Activated T-cell treated with anti-CD3 and anti-CD28 coated beads for 24 hours (primary cell): ENCODE results near the gene MIPEP.
"Not testable (repeated sequence)": the region's sequence is repeated elsewhere in the genome, so short reads cannot be mapped to it uniquely, and the experiment has no call there.

ENCODE experiments used
- DNase-seq: peaks from one replicate; pipeline ENCODE4 v3.0.0-alpha.2; 2020; ENCODE audit warnings: low read depth

Gene MIPEP

DNA sequence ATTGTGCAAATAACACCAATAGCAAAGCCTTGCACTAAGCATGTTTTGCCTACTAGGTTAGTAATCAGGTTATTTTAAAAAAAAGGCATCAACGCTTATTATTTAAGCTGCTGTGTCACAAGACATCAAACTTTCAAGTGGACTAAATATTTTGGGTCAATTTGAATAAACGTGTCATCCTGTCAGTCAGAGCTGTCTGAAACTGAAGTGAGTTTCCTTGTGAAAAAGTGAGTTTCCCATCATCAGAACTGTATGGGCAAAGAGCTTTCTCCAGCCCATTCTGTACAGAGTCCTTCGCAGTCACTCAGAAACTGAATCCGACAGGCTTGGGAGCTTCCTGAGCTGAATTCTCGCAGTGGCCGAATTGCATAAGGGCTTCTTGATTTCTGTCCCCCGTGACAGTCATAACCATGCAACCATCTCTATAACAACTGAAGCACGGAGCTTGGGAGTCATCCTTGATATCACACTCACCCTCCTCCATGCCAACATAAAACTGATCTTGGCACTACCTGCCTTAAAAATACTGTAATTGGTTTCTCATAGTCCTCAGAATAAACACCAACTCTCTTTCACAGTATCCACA lies 139.8 kb downstream of the MIPEP start:
- no peak for DNase-seq

DNA sequence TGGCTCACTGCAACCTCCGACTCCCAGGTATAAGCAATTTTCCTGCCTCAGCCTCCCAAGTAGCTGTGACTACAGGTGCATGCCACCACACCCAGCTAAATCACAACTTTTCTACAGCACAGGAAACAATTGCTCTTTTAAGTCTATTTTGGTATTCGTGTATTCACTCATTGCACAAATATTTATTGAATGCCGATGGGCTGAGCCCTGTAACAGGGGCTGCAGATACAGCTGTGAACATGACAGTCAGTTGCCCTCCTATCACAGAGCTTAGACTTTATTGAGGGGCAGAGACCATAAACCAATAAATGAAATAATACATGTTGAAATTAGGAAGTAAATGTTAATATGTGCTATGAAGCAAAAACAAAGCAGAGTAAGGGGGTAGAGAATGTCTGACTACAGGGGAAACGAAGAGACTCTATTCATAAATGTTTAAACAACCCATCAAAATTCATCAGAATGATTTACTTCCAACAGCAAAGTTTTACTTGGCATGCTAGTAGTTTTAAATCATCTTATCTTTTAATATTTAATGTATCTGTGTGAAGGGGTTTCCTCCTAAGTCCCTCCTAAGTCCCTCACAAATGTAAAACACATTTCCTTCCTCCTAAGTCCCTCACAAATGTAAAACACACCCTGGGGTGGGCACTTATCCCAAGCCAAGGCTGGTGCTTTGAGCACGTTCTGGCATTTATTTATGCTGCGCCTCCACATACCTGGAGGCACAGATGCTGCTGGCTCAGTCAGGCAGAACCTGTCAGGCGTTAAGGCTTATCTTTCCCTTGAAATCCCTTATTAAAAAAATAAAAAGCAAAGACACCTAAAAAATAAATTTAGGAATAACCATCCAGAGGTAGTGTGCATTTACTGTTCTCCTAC lies 140.8 kb downstream of the MIPEP start:
- DNase-seq, result no peak

DNA sequence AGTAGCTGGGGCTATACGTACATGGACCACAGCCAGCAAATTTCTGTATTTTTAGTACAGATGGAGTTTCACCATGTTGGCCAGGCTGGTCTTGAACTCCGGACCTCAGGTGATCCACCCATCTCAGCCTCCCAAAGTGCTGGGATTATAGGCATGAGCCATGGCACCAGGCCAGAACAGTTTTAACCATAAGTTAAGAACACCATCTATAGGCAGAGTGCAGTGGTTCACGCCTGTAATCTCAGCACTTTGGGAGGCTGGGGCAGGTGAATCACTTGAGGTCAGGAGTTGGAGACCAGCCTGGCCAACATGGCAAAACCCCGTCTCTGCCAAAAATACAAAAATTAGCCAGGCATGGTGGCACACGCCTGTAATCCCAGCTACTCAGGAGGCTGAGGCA lies 143.1 kb downstream of the MIPEP start:
- not testable (repeated sequence) for DNase-seq

DNA sequence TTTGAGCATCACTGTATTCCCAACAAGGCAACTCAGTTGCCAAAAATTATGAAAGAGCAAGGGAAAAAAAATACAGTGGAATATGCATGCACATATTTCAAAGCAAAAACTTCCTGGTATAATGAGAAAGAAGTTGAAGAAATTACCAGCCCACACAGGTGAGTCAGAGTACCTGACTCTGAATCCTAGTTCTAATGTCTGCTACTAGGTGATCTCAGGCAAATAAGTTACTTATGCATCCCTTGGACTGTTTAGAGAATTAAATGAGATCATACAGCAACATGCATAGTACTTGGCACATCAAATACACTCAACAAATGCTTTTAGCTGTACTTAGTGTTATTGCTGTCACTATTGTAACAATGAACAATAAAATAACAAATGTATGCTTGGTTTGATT lies 144.9 kb downstream of the MIPEP start:
- DNase-seq, result no peak

DNA sequence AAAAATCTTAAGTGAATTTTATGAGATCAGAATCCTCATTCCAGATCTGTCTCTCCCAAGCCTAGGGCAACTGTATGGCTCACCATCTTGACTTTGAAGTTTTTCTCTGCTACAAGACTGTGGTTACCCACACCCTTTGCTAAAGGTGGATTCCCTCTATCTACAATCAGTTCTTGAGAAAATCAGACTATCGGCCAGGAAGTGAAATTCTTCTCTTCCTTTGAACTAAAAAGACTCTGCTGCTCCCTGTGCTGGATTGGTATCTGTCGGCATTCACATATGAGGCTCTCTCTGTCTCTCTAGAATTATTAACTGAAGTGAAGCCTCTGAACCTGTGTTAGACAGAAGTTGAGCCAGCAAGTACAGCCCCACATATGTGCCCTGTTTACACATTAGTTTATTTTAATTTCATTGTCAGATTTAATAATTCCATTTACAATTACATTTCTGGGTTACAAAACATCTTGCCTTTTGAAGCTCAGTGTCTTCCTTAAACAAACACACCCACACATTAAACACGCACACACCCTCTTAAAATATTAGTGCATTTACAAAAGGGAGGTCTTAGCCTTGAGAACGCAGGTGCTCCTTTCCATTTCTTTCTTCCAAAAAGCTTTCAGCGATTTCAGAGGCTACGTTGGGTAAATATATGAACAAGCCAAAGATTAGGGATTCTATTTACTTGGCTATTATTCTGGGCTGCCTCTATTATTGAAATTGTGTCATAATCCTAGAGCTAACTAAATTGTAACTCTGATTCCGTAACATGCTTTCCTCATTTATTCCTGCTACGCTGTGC lies 145.7 kb downstream of the MIPEP start:
- no peak for DNase-seq

DNA sequence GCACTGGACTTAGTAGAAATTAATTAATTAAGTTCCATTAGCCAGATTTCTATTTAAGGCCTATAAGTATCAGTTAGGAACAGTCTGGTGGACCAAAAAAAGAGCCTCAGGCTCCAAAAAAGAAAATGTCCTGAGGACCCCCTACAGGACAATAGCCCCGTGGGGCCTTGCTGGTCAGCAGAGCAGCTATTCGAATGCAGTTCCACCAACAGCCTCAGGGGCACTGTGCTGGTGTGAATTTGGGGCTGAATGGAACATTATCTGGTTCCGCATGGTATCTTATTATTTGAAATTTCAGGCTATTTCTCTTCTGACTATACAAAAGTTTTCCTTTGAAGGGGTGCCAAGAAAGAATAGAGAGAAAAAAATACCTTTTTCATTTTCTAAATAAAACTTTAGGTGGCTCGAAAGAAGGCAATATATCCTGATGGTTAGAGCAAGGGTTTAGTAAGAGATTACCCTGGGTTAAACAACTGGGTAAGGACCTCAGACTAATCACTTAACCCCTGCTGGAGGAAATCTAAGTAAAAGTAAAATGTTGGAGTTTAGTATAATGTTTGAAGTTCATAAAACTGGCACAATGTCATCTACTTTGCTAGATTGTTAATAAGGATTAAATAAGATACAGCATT lies 147.2 kb downstream of the MIPEP start:
- DNase-seq, result no peak

DNA sequence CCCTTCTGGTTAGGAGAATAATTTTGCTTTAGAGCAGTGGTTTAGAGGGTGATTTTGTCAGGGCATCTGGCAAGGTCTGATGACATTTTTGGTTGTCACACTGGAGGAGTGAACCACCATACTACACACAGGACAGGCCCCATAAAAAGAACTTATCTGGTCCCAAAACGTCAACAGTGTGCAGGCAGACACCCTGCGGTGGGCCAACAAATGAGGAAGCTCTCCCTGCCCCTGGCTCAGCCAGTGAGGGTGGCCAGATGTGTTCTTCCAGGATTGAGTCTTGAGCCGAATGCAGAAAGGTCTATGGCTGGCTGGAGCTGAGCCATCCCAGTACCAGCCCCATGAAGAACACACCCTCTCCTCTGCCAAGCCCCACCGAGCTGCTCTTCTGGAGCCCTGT lies 149.2 kb downstream of the MIPEP start:
- no peak for DNase-seq

DNA sequence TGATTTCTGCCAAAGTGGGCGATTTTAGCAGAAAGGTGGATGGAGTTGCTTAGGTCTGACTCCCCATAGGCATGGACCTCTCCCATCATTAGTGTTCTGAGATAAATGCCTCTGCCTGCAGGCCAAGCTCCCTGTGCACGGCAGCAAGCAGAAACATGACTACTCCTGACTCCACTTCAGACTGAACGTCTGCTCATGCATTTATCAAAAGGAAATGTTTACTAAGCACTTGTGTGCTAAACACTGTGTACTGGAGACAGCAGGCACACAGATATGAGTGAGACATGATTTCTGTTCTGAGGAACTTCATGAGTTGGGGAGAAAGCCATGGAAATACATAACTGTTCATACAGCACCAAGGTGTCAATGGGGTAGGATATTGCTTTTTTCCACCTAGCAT lies 149.6 kb downstream of the MIPEP start:
- no peak for DNase-seq

DNA sequence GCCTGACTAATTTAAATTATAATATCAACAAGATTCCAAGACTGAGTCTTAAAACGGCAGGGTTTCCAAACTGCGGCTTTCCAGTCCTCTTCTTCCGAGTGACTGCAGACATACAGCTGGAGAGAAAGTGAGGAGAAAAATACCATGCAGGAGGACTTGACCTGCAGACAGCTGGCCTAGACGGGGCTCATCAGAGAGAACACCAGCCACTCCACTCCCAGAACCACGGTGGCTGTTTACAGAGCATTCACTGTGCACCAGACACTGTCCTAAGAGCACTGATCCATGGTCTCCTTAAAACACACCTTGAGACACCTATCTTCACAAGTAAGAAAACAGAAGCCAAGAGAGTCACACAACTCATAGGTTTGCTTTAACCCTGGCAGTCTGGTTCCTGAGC lies 152.7 kb downstream of the MIPEP start:
- DNase-seq, result no peak

DNA sequence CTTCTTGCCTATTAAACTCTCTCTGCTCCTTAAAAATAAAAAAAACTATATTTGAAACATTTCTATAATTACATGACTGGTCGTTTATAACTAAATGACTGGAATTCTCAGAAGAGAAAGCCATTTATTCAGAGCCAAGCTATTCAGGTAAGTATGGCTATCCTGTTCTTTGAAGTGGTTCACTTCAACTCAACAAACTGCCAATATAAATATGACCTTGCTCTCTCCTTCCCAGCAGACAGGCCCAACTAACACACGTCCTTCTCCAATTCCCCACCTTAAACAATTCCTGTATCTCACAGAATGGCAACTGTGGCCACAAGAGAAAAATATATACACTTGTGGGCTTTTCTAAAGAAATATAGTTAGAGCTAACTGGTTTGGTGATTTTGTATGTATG lies 153.9 kb downstream of the MIPEP start:
- no peak for DNase-seq

DNA sequence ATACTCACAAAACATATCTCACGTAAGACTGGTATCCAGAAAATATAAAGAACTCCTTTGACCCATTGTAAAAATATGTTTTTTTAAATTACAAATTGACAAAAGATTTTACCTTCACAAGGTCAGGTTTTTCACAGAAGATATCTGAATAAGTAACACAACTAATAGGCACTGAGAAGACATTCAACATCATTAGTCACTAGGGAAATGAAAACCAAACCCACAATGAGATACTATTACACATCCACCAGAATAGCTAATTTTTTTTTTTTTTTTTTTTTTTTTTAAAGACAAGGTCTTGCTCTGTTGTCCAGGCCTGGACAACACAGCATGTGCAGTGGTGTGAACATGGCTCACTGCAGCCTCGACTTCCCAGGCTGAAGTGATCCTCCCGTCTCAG lies 157.5 kb downstream of the MIPEP start:
- DNase-seq, result no peak

DNA sequence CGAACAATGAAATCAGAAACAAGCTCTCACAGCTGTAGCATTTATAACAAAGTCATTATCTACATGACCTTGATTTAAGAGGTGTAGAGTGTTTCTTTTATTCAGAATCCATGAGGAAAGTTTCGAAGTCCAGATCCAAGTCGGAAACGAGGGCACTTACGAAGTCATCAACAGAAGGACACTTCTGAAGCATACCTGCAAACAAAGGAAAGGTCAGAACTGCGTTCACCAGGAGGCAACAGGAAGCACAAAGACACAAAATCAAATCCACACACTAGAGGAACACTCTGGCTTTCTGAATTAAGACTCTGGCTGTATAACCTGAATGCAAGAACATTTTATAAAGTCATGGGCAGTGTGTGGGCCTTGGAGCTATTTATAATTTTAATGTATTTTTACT lies 158.9 kb downstream of the MIPEP start:
- DNase-seq, result no peak

DNA sequence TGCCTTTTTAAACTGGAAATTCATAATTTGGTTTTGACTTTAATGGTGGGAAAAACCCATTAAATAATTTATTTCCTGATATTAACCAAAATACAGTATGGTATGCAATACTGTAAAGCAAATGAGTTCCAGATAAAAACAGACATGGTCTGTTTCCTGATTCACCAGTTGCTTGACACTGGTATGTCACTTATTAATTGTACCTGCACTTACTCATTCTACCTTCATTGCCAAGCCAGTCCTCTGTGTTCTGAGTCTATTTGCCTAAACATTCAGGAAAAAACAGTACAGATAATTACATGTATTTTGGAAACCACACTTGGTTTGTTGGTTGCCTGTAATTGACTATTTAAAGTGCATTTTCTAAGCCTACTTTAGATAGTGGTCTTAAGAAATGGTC lies 159.7 kb downstream of the MIPEP start:
- DNase-seq, result no peak

DNA sequence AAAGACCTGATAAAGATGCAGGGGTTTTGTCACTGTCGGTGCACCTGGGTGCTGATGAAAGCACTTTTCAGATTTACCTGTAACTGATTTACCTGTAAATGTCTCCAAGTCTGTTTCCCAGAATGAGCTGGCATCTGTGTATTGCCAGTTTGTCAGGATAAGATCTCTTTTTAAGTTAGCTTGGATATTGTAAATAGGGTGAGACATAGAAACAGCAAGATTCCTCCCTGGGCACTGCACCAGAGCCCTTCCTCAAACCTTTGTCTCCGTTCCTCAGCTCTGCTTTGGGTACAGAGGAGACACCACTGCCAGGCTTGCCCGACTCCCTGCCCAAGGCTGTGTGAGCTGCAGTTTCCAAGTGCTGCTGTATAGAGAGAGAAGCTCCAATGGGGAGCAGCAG lies 160.4 kb downstream of the MIPEP start:
- DNase-seq, result no peak

DNA sequence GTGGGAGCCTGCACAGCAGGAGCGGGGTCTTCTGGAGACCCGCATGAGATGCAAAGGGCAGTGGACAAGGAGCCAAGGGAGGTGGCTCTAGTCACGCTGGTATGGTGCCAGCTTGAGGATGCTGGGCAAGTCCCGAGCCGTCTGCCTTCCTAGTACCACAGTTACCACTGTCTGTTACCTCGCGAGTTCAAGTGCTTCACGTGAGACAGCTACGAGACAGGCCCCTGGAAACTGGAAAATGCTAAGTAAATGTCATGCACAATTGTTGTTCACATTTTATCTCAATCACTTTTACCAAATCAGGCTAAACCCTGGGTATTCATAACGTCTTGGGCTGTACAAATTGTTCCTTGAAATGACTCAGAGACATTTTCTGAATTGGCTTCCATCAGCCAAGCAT lies 163.3 kb downstream of the MIPEP start:
- no peak for DNase-seq

DNA sequence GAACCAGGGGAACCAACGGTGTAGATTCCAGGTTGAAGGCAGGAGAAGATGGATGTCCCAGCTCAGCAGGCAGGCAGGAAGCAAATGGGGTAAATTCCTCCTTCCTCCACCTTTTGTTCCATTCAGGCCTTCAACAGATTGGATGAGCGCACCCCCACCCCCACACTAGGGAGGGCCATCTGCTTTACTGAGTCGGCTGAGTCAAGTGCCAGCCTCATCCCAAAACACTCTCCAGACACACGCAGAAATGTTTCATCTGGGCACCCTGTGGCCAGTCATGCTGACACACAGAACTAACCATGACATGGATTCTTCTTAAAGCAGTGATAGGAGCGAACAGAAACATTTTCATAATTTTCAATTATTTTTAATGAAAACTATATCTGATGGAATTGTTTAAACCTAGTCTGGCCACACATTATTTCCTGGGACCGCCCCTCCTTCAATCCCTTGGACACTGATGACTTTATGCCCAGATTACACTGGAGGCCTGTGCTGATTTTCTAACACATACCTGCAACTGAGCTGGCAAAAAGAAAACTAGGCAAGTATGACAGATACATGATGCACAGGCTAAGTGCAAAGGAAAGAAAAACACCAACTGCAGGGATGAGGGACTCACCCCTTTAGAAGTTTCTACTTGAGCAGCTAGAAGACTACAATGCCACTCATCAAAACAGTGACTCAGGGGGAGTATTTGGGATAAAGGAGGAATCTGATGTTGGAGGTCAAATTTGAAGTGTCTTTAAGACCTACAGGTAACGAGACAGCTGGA lies 164.8 kb downstream of the MIPEP start:
- no peak for DNase-seq

DNA sequence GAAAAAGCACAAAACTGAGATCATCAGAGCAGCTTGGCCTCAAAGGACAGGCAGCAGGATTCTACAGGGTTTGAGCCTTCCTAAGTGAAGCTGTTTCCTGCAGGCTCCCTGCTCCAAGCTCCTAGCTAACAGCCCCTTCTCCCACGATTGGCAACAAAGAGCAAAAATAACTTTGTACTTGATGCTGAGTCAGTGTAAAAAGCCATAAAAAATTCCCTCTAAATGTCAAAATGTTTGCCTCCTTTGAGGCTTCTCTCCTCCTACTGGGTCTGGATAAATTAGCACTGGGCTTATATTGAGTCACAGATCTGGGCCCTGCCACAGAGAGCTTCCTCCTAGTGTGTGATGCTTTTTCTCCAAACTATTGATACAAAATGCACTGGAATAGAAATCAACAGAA lies 165.7 kb downstream of the MIPEP start:
- DNase-seq, result no peak

DNA sequence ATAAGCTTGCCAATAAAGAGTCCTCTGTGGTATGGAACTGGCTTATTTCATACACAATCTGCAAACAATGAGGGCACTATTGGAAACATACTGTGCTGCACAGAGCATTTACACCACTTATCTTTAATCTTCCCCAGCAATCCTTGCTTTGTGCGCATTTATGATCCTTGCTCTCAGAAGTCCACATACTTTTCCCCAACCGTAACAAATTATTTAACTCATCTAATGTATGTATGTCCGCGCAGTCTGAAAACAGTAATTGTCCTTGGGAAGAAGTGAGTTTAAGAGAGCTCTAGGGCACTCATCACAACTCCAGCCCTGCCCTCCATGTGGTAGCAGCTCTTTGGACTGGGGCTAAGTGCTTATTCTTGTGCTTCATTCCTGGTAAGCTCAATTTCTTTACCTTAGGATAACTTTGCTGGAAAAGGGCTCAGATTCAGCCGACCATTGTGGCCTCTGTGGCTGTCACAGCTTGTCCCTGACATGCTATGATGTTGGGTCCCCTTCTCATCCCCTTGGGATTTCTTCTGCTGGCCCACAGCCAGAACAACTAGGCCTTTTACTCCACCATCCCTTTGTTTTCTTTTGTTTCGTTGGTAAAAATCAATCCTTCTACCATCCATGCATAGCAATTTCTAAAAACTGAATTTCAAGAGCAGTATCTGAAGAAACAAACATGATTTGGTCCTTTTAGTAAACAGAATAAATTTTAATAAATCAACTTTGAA lies 166.3 kb downstream of the MIPEP start:
- DNase-seq, result no peak

DNA sequence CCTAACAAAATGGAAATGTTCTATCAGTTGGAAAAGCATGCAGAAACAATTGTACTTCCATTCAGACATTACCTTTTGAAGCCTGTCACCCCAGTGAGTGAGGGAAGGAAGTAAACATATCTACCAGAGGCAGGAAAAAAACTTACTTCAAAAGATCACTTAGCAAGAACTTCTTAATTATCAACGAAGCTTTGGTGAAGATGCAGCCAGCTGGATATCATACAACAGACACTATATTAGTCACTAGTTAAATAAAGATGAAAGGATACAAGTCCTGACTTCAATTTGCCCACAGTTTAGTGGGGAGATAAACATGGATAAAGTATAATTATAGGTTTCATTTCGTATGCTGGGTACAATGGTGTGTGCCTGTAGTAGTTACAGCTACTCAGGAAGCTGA lies 170.2 kb downstream of the MIPEP start:
- no peak for DNase-seq

DNA sequence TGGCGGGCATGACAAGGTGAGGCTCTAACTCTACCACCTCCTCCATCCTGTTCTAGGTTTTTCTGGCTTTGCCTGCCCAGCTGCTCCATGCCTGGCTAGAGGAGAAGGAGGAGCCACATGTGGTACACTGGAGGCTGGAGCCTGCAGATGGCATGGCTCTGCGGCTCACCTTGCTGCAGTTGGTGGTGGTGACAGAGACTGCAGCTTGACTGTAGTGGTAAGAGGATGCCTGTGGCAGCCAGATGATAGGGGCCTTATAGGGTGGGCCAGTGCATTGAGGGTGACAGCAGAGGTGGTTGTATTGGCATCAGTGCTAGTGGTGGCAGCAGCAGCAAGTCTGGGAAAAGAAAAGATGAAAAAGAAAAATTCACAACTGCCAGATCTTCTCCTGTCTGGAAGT lies 172.8 kb downstream of the MIPEP start:
- no peak for DNase-seq

DNA sequence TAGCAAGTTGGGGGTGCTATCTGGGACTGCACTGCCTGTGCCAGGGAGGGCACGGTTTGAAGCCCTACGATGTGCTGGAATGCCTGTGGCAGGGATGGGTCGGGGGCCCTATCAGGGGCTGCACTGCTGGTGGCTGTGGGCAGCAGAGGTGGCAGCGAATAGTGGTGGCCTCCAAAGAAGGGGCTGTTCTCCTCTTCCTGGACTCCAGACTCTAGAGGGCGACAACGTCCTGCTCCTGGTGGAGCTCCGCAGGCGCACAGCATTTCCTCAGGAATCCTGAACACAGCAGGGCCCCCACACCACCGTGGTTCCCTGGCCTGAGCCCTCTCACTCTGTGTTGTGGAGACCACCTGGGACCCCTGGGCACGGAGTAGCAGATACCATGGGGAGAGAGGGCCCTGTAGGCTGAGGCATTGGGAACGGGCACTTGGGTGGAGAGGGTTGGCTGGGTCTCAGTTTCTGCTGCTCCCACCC lies 173.4 kb downstream of the MIPEP start:
- no peak for DNase-seq
